ENCODE results near the gene CNN1. TPM values are rescaled to one million over a fixed set of nuclear protein-coding genes. Genes with fewer than 3 reads are reported as not detected.

The CNN1 gene
- total RNA-seq, 1 donor: 4.2 TPM

Small RNA genes lying within 50 kb of the gene (small RNA-seq; reads per million reads assigned to genes)
- 0.19 reads per million for gene MIR7974
- not detected for gene RN7SL833P

Other genes with a start within 250 kb of the CNN1 start
- gene TSPAN16, start 242.7 kb upstream of the CNN1 start, total RNA-seq (ENCODE audit: low replicate concordance): not detected in 2 replicates
- 9.4 and 16.3 TPM in 2 replicates for gene RAB3D, start 199.2 kb upstream of the CNN1 start, total RNA-seq (ENCODE audit: low replicate concordance)
- gene TMEM205, start 192.6 kb upstream of the CNN1 start, total RNA-seq (ENCODE audit: low replicate concordance): 56.8 and 79.6 TPM in 2 replicates
- gene CCDC159, start 192.3 kb upstream of the CNN1 start, total RNA-seq (ENCODE audit: low replicate concordance): 12.2 and 13.2 TPM in 2 replicates
- gene PLPPR2, start 183.4 kb upstream of the CNN1 start, total RNA-seq (ENCODE audit: low replicate concordance): 9.4 and 14.3 TPM in 2 replicates
- 0.41 and 0.45 TPM in 2 replicates for gene SWSAP1, start 164.2 kb upstream of the CNN1 start, total RNA-seq (ENCODE audit: low replicate concordance)
- gene EPOR, start 154.5 kb upstream of the CNN1 start, total RNA-seq (ENCODE audit: low replicate concordance): 8.3 and 11.4 TPM in 2 replicates
- 0.41 and 2.3 TPM in 2 replicates for gene RGL3, start 119.5 kb upstream of the CNN1 start, total RNA-seq (ENCODE audit: low replicate concordance)
- gene ODAD3, start 103.7 kb upstream of the CNN1 start, total RNA-seq (ENCODE audit: low replicate concordance): 0.08 and 0.45 TPM in 2 replicates
- gene PRKCSH, start 103.2 kb upstream of the CNN1 start, total RNA-seq (ENCODE audit: low replicate concordance): 113 and 115 TPM in 2 replicates
- 0.45 TPM in 1 of 2 replicates, not detected in the other for gene ELAVL3, start 57.8 kb upstream of the CNN1 start, total RNA-seq (ENCODE audit: low replicate concordance)
- gene ZNF653, start 33.0 kb upstream of the CNN1 start, total RNA-seq (ENCODE audit: low replicate concordance): 3.2 and 5.9 TPM in 2 replicates
- gene ECSIT, start 9.7 kb upstream of the CNN1 start, total RNA-seq (ENCODE audit: low replicate concordance): 26.3 and 35.5 TPM in 2 replicates
- gene ELOF1, start 20.4 kb downstream of the CNN1 start, total RNA-seq (ENCODE audit: low replicate concordance): 17.9 and 33.5 TPM in 2 replicates
- 0.09 and 1.4 TPM in 2 replicates for gene ACP5, start 38.8 kb downstream of the CNN1 start, total RNA-seq (ENCODE audit: low replicate concordance)
- 11.7 and 17.3 TPM in 2 replicates for gene ZNF627, start 58.6 kb downstream of the CNN1 start, total RNA-seq (ENCODE audit: low replicate concordance)
- gene ZNF823, start 200.1 kb downstream of the CNN1 start, total RNA-seq (ENCODE audit: low replicate concordance): 2.6 and 4.1 TPM in 2 replicates
- gene ZNF441, start 228.1 kb downstream of the CNN1 start, total RNA-seq (ENCODE audit: low replicate concordance): 7.3 and 10.9 TPM in 2 replicates